ENCODE data around the gene ZFP90.
A peak's percentile ranks its signal among the peaks of the same experiment; 100 is the strongest.
"Not testable (repeated sequence)": the region's sequence is repeated elsewhere in the genome, so short reads cannot be mapped to it uniquely, and the experiment has no call there.

Gene ZFP90

GRCh38 chr16:68519225-68519745, 19.8 kb upstream of the ZFP90 start:
- DNase-seq = no peak

DNA sequence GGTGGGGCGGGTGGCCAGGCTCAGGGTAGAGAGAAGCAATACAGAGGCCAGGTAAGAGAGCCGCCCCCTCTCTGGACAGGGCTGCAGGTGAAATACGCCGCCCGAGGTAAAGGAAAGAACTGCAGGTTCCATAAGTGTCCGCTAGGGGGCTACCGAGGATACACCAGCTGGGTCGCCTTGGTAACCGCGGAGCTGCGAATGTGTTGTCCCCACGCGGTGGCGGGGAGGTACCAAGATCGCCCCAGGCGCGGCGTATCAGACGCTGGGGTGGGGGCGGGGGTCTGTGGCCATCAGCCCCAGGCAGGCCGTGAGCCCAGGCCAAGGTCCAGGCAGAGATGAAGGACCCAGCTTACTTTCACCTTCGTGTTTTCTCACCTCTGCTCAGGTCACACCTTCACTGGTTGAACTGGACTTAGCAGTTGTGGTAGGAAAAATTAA, 18.4 kb upstream of the ZFP90 start:
- DNase-seq = peak; percentile 92

DNA sequence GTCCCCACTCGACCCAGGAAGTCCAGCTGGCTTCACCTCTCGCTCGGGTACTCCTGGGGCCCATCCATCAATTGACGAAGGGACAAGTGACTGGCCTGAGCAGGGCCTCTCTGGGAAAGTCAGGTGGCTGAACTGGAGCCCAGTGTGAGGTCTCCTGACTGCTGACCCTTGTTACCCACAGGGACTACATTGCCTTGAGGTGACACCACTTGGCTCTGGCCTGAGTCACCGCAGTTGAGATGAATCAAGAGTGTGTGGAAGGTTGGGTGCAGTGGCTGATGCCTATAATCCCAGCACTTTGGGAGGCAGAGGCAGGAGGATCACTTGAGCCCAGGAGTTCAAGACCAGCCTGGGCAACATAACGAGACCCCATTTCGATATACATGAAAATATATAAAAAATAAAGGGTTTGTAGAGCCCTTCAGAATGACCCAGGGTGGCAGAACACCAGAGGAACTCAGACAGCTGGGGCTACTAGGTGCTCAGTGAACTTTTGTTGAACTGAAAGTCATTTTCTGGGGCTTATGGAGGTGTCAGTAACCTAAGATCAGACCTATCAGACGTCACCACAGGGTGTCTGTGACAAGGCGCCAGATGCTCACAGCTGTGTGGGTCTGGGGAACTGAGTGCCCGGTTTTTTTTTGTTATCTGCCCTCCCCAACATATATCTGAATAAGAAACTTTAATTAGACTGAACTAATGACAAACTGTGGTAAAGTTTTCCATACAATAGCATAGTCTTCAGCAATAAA, 14.8 kb upstream of the ZFP90 start:
- DNase-seq = no peak

DNA sequence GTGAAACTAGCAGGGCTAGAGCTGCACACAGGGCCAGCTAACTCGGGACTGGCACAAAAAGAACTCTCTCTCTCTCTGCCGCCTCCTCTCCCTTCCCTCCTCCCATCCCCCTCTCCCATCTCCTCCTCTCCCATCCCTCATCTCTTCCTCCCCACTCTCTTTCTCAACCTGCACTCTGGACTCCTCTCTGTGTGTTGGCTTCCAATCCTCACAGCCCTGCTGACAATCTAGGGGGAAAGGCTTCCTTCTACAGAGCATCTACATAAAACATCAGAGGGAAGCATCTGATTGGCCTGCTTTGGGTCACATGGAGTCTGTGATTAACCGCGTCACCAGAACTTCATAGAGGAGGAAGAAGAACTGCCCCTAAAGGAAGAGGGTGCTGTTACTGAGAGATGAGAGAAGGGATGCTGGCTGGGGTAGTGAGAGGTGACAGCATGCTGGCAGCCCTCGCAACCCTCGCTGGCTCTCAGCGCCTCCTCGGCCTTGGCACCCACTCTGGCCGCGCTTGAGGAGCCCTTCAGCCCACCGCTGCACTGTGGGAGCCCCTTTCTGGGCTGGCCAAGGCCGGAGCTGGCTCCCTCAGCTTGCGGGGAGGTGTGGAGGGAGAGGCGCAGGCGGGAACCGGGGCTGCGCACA, 12.8 kb upstream of the ZFP90 start:
- no peak for DNase-seq

- DNase-seq = no peak
These were observed 12.3 kb upstream of the ZFP90 start for GRCh38 chr16:68526782-68527145.

DNA sequence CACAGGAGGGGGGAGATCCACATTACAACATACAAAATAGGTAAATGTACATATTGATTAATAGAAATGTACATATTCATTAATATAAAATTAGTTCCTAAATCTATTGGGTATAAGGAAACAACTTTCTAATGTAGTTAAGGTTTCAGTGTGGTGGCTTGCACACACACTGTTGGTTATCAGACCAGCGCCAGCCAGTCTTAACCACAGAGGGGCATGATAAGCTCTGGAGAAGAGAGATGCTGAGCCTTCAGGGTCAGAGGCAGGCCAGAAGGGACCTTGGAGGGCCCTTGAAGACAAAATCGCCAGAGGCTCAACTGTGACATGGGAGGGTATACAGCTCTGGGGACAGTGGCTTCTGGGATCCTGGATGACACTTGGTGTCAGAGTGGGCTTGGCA, 10.9 kb upstream of the ZFP90 start:
- no peak for DNase-seq

DNA sequence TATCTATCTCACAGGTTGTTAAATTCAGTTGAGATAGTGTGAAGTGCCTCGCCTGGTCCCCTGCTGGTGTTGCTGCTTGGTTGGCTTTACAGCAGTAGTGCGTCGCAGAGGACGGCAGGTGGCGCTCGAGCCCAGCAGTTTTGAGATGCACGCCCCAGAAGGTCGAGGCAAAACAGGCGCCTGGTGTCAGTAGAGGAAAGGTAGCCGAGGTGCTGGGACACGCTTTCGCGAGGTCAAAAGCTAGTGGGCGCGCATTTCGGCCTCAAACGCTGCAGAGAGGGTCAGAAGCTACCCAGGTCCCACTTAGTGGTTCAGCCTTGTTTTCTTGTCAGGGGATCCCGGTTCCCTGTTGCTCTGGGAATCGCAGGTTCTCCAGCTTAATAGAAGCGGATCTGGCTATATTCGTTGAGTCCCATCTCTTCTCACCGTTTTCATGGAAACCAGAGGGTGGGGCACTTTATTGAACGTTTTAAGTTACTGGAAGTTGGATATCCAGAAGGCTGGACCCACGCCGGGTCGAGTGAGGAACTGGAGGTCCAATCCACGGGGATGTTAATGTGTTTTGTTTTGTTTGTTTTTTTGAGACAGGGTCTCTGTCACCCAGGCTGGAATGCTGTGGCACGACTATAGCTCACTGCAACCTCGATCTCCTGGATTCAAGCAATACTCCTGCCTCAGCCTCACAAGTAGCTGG, 10.3 kb upstream of the ZFP90 start:
- DNase-seq = peak; percentile 91

- DNase-seq = no peak
These were observed 9.5 kb upstream of the ZFP90 start for GRCh38 chr16:68529608-68529930.

- peak; percentile 92 for DNase-seq
These were observed 9.0 kb upstream of the ZFP90 start for GRCh38 chr16:68529931-68530701.

GRCh38 chr16:68533937-68534336, 5.2 kb upstream of the ZFP90 start:
- no peak for DNase-seq

DNA sequence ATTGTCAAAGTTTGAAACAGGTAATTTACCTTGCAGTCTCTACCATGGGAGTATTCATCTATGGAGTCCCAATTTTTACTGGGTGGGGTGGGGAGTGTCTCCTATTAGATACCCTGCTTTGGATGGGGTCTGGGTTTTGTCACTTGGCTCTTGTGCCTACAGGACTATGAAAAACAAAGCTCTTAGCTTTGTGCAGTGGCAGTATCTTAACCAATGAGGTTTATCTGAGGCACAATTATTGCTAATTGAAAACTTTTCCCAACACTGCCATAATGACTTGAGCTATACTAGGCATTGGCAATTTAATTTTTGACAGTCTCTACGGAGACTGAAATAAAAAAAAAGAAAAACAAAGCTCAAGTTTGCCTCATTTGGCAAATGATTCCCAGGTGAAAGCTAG, 3.8 kb upstream of the ZFP90 start:
- no peak for DNase-seq

DNA sequence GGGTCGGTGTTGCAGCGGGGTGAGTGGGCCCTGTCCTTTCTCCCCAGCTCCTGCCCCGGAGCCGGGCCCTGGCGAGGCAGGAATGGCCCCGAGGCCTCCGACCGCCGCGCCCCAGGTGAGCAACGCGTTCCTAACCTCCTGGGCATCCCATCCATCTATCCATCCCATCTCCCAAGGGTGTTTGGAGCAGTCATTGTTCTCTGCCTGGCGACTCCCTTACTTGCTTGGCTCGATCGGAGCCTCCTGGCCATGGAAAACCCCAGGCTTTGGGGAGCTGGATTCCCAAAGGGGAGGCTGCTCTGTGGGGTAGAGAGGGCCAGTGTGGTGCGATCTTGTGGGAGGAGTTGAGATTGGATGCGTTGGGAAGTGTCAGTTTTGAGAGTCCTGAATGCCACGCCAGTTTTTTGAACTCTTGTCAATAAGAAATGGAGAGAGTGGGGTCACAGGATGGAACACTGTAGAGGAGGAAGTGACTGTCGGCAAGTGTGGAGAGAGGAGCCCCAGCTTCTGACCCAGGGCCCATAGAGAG, 684 bp downstream of the ZFP90 start:
- DNase-seq = no peak

DNA sequence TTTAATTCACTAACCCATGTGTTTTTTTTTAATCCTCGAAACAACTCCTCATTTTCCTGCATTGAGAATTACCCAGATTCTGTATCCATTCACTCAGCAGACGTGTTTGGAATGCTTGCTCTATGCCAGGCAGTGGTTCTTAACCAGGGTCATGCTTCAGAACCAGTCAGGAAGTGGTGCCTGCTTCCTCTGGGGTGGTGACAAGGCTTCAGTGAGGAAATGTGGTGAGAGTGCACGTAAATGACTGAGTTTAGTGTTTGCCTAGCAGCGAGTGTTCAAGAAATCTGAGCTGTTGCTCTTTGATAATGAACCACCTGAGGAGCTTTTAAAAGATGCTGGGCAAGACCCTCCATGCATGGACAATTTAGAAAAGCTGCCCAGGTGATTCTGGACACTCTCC, 9.9 kb downstream of the ZFP90 start:
- no peak for DNase-seq

DNA sequence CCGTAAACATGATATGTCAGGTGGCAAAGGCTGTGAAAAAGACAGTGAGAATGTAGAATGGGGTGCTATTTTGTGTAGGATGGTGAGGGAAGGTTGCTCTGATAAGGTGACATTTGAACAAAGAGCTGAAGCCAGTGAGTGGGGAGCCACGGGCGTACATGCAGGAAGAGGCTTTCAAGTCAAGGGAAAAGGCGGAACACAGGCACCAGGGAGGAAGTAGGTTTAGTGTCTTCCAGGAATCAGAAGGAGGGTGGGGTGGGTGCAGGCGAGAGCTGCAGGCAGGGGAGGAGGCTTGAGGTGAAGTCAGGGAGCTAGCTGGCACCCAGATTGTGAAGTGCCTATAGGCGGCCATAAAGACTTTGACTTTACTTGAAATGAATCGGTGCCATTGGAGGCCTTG, 14.1 kb downstream of the ZFP90 start:
- no peak for DNase-seq

GRCh38 chr16:68560341-68560740, 21.2 kb downstream of the ZFP90 start:
- DNase-seq = not testable (repeated sequence)

DNA sequence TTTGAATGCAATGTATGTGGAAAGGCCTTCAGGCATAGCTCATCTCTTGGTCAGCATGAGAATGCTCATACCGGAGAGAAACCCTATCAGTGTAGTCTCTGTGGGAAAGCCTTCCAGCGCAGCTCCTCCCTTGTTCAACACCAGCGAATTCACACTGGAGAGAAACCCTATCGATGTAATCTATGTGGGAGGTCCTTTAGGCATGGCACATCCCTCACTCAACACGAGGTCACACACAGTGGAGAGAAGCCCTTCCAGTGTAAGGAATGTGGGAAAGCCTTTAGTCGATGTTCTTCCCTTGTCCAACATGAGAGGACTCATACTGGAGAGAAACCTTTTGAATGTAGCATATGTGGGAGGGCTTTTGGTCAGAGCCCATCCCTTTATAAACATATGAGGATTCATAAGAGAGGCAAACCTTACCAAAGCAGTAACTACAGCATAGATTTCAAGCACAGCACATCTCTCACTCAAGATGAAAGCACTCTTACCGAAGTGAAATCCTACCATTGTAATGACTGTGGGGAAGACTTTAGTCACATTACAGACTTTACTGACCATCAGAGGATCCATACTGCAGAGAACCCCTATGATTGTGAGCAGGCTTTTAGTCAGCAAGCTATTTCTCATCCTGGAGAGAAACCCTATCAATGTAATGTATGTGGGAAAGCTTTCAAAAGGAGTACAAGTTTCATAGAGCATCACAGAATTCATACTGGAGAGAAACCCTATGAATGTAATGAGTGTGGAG, 24.7 kb downstream of the ZFP90 start:
- DNase-seq = no peak

DNA sequence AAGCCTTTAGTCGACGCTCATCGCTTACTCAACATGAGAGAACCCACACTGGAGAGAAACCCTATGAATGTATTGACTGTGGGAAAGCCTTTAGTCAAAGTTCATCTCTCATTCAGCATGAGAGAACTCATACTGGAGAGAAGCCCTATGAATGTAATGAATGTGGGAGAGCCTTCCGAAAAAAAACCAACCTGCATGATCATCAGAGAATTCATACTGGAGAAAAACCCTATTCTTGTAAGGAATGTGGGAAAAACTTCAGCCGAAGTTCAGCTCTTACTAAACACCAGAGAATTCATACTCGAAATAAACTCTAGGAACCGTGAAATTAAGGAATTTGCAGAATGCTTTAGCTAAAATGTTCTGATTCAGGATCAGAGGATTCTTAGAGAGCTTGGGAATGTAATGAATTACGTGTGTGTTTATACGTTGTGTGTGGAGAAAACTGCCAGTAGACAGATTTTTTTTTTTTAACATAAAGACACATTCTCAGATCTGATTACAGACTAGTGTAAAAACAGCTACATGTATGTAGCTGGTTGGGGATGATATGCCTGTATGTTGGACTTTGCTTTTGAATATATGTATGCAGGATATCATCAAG, 25.4 kb downstream of the ZFP90 start:
- no peak for DNase-seq

GRCh38 chr16:68574479-68574878, 35.4 kb downstream of the ZFP90 start:
- DNase-seq = no peak

DNA sequence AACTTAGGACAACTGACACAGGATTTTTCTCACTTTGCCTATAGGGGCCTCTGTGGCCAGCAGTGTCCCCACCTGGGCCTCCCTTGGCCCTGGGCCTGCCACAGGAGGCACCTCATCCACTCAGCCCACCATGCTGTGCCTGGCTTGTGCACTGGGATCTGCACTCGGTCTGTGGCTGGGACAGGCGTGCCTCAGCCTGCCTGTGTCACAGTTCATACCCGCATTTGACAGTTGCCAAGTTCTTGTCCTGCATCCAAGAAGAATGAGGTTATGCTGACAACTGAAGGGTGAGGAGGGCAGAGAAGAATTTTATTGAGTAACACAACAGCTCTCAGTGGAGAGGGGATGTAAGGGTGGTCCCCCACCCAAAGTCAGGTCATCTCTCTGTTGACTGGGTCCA, 36.0 kb downstream of the ZFP90 start:
- no peak for DNase-seq

- no peak for DNase-seq
These were observed 38.3 kb downstream of the ZFP90 start for GRCh38 chr16:68577352-68577853.

GRCh38 chr16:68590201-68590994, 51.3 kb downstream of the ZFP90 start:
- peak; percentile 65 for DNase-seq
